ENCODE results near the gene PAEP.

PAEP gene

GRCh38 chr9:135573124-135573523 lies 11.6 kb downstream of the PAEP start:
- H3K27ac ChIP-seq (ENCODE audit: low read length) = no peak overlapping the region
- no peak overlapping the region for H3K4me3 ChIP-seq (ENCODE audit: low read length)
- peaks cover 6% of the 10 kb centered on the region; the same call in 1 of the 2 replicates for H3K4me1 ChIP-seq (ENCODE audit: insufficient read depth, low read length)
- H3K9ac ChIP-seq (ENCODE audit: low read depth, low read length) = no peak overlapping the region
- peaks cover 12% of the 10 kb centered on the region; the same call in 1 of the 2 replicates for H3K9me3 ChIP-seq (ENCODE audit: insufficient read depth, low read depth, low read length)
- H3K27me3 ChIP-seq (ENCODE audit: insufficient read depth, low read length) = no peaks in the 10 kb centered on the region
- H3K36me3 ChIP-seq (ENCODE audit: insufficient read depth, low read depth, low read length) = no peaks in the 10 kb centered on the region

DNA sequence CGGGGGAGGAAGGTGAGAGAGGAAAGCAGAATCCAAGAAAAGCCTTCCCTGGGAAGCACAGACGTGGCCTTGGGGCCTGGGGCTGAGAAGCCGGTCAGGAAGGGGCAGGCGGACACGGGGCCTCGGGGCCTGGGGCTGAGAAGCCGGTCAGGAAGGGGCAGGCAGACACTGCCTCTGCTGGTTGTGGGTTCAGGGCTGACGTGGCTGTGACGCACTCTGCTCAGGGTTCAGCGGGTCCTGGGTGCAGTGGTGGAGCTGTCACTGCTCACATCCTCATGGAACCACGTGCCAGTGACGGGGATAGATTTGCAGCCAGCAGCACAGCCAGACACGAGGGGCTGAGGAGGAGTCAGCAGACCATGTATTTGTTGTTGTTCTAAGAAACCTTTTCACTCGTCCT lies 12.8 kb downstream of the PAEP start:
- no peak overlapping the region for H3K9ac ChIP-seq (ENCODE audit: low read depth, low read length)
- no peaks in the 10 kb centered on the region for H3K27me3 ChIP-seq (ENCODE audit: insufficient read depth, low read length)
- H3K4me3 ChIP-seq (ENCODE audit: low read length) = no peak overlapping the region
- peaks cover 6% of the 10 kb centered on the region; the same call in 1 of the 2 replicates for H3K9me3 ChIP-seq (ENCODE audit: insufficient read depth, low read depth, low read length)
- no peaks in the 10 kb centered on the region for H3K36me3 ChIP-seq (ENCODE audit: insufficient read depth, low read depth, low read length)
- no peak overlapping the region for H3K27ac ChIP-seq (ENCODE audit: low read length)
- peaks cover 6% of the 10 kb centered on the region; the same call in 1 of the 2 replicates for H3K4me1 ChIP-seq (ENCODE audit: insufficient read depth, low read length)

GRCh38 chr9:135574943-135575342 lies 13.4 kb downstream of the PAEP start:
- no peak overlapping the region for H3K27ac ChIP-seq (ENCODE audit: low read length)
- no peak overlapping the region for H3K4me3 ChIP-seq (ENCODE audit: low read length)
- no peaks in the 10 kb centered on the region for H3K36me3 ChIP-seq (ENCODE audit: insufficient read depth, low read depth, low read length)
- peaks cover 6% of the 10 kb centered on the region; the same call in 1 of the 2 replicates for H3K4me1 ChIP-seq (ENCODE audit: insufficient read depth, low read length)
- H3K27me3 ChIP-seq (ENCODE audit: insufficient read depth, low read length) = no peaks in the 10 kb centered on the region
- H3K9ac ChIP-seq (ENCODE audit: low read depth, low read length) = no peak overlapping the region
- H3K9me3 ChIP-seq (ENCODE audit: insufficient read depth, low read depth, low read length) = no peaks in the 10 kb centered on the region

DNA sequence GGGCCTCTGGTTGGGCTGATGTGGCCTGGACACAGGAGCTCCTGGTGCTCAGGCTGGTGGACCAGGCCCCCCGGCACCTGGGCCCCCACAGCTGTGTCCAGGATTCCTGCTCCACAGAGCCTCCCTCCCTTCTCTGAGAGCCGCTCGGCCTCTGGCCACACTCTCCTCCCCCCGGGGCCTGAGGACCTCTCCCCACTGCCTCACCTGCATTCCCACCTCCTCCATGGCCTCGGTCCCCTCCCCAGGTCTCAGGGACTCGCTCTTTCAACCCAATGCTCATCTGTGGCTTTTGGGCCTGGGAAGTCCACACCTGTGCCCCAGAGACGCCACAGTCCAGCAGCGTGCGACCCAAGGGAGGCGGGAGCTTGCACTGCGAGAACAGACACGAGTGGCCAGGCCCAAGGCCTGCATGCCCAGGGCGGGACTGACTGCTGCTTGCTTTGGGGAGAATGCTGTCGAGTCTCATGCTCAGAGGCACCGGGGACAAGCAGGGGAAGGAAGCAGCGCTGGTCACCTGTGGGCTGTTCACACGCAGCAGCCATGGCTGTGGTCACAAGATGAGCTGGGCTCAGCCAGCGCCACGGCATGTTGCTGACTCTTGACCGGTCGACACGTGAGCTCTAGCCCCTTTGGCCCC lies 14.6 kb downstream of the PAEP start:
- H3K4me3 ChIP-seq (ENCODE audit: low read length) = no peak overlapping the region
- no peak overlapping the region for H3K9ac ChIP-seq (ENCODE audit: low read depth, low read length)
- no peaks in the 10 kb centered on the region for H3K27me3 ChIP-seq (ENCODE audit: insufficient read depth, low read length)
- H3K9me3 ChIP-seq (ENCODE audit: insufficient read depth, low read depth, low read length) = no peaks in the 10 kb centered on the region
- no peak overlapping the region for H3K27ac ChIP-seq (ENCODE audit: low read length)
- H3K36me3 ChIP-seq (ENCODE audit: insufficient read depth, low read depth, low read length) = no peaks in the 10 kb centered on the region
- H3K4me1 ChIP-seq (ENCODE audit: insufficient read depth, low read length) = no peaks in the 10 kb centered on the region

- Histone ChIP-seq H3K27me3 (ENCODE audit: insufficient read depth, low read length) (no peaks in the 10 kb centered on the region), H3K4me3 (ENCODE audit: low read length) (no peak overlapping the region), H3K4me1 (ENCODE audit: insufficient read depth, low read length) (no peaks in the 10 kb centered on the region), H3K27ac (ENCODE audit: low read length) (no peak overlapping the region), H3K9me3 (ENCODE audit: insufficient read depth, low read depth, low read length) (no peaks in the 10 kb centered on the region), H3K36me3 (ENCODE audit: insufficient read depth, low read depth, low read length) (no peaks in the 10 kb centered on the region), H3K9ac (ENCODE audit: low read depth, low read length) (no peak overlapping the region)
Measured at GRCh38 chr9:135577256-135577655, 15.7 kb downstream of the PAEP start.

DNA sequence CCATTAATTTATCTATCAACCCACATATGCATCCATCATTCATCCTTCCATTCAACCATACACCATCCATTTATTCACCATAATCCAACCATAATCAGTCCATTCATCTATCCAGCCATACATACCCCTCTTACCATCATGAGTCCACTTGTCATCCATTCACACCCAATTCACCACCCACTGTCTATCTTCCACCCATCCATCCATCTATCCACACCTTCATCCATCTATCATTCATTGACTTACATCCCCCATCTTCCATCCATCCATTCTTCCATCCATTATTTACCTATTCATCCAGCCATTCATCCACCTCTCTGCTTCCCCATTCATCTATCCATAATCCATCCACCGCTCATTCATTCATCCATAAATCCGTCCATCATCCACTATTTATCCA lies 17.8 kb downstream of the PAEP start:
- no peaks in the 10 kb centered on the region for H3K4me1 ChIP-seq (ENCODE audit: insufficient read depth, low read length)
- no peak overlapping the region for H3K9ac ChIP-seq (ENCODE audit: low read depth, low read length)
- no peaks in the 10 kb centered on the region for H3K36me3 ChIP-seq (ENCODE audit: insufficient read depth, low read depth, low read length)
- H3K27ac ChIP-seq (ENCODE audit: low read length) = no peak overlapping the region
- no peaks in the 10 kb centered on the region for H3K27me3 ChIP-seq (ENCODE audit: insufficient read depth, low read length)
- H3K9me3 ChIP-seq (ENCODE audit: insufficient read depth, low read depth, low read length) = no peaks in the 10 kb centered on the region
- H3K4me3 ChIP-seq (ENCODE audit: low read length) = no peak overlapping the region

- Histone ChIP-seq H3K4me3 (ENCODE audit: low read length) (no peak overlapping the region), H3K9me3 (ENCODE audit: insufficient read depth, low read depth, low read length) (no peaks in the 10 kb centered on the region), H3K27ac (ENCODE audit: low read length) (no peak overlapping the region), H3K27me3 (ENCODE audit: insufficient read depth, low read length) (no peaks in the 10 kb centered on the region), H3K36me3 (ENCODE audit: insufficient read depth, low read depth, low read length) (no peaks in the 10 kb centered on the region), H3K9ac (ENCODE audit: low read depth, low read length) (no peak overlapping the region), H3K4me1 (ENCODE audit: insufficient read depth, low read length) (no peaks in the 10 kb centered on the region)
Measured at GRCh38 chr9:135579889-135580660, 18.5 kb downstream of the PAEP start.

GRCh38 chr9:135580664-135581380 lies 19.3 kb downstream of the PAEP start:
- Histone ChIP-seq H3K4me1 (ENCODE audit: insufficient read depth, low read length) (no peaks in the 10 kb centered on the region), H3K36me3 (ENCODE audit: insufficient read depth, low read depth, low read length) (no peaks in the 10 kb centered on the region), H3K27me3 (ENCODE audit: insufficient read depth, low read length) (no peaks in the 10 kb centered on the region), H3K4me3 (ENCODE audit: low read length) (no peak overlapping the region), H3K9ac (ENCODE audit: low read depth, low read length) (no peak overlapping the region), H3K9me3 (ENCODE audit: insufficient read depth, low read depth, low read length) (no peaks in the 10 kb centered on the region), H3K27ac (ENCODE audit: low read length) (no peak overlapping the region)

DNA sequence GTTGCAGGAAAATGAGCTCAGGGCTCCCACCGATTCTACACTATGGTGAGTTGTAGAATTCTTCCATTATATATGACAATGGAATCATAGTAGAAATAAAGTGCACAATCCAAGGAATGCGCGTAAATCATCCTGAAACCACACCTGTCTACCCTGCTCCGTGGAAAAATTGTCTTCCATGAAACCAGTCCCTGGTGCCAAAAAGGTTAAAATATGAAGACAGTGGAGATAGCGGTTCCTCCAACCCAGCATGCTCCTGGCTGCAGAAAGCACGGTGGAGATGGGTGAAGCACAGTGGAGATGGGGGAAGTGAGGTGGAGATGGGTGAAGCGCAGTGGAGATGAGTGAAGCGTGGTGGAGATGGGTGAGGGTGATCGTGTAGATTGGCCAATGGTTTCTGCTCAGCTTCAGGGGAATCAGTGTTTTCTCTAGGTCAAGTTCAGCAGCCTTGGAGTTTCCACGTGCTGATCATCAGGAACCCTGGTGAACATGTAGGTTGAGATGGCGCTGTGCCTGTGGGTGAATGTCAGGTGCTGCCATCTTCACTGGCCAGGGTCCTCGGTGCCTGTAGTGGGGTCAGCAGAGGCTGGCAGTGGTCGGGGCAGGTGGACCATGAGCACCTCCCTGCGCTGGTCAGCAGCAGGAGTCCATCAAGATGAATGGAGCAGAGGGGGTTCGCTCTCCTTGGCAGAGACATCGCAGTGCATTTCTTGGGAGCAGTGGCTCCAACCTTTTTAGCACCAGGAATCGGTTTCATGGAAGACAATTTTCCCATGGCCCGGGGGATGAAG lies 20.3 kb downstream of the PAEP start:
- Histone ChIP-seq H3K4me3 (ENCODE audit: low read length) (no peak overlapping the region), H3K9me3 (ENCODE audit: insufficient read depth, low read depth, low read length) (no peaks in the 10 kb centered on the region), H3K9ac (ENCODE audit: low read depth, low read length) (no peak overlapping the region), H3K4me1 (ENCODE audit: insufficient read depth, low read length) (no peaks in the 10 kb centered on the region), H3K27me3 (ENCODE audit: insufficient read depth, low read length) (no peaks in the 10 kb centered on the region), H3K36me3 (ENCODE audit: insufficient read depth, low read depth, low read length) (no peaks in the 10 kb centered on the region), H3K27ac (ENCODE audit: low read length) (no peak overlapping the region)

DNA sequence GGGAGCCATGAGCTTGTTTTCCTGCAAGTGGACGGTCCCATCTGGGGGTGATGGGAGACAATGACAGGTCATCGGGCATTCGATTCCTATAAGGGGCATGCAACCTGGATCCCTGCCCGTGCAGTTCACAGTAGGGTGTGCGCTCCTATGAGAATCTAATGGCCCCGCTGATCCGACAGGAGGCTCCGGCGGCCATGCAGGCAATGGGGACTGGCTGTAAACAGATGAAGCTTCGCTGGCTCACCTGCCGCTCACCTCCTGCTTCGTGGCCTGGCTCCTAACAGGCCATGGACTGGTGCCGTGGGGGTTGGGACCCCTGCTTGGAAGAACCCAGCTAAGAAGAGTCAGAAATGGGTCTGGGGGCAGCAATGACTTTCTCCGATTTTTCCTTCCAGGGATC lies 21.0 kb downstream of the PAEP start:
- no peaks in the 10 kb centered on the region for H3K27me3 ChIP-seq (ENCODE audit: insufficient read depth, low read length)
- H3K36me3 ChIP-seq (ENCODE audit: insufficient read depth, low read depth, low read length) = no peaks in the 10 kb centered on the region
- H3K4me3 ChIP-seq (ENCODE audit: low read length) = no peak overlapping the region
- no peak overlapping the region for H3K27ac ChIP-seq (ENCODE audit: low read length)
- no peak overlapping the region for H3K9ac ChIP-seq (ENCODE audit: low read depth, low read length)
- no peaks in the 10 kb centered on the region for H3K4me1 ChIP-seq (ENCODE audit: insufficient read depth, low read length)
- H3K9me3 ChIP-seq (ENCODE audit: insufficient read depth, low read depth, low read length) = no peaks in the 10 kb centered on the region

DNA sequence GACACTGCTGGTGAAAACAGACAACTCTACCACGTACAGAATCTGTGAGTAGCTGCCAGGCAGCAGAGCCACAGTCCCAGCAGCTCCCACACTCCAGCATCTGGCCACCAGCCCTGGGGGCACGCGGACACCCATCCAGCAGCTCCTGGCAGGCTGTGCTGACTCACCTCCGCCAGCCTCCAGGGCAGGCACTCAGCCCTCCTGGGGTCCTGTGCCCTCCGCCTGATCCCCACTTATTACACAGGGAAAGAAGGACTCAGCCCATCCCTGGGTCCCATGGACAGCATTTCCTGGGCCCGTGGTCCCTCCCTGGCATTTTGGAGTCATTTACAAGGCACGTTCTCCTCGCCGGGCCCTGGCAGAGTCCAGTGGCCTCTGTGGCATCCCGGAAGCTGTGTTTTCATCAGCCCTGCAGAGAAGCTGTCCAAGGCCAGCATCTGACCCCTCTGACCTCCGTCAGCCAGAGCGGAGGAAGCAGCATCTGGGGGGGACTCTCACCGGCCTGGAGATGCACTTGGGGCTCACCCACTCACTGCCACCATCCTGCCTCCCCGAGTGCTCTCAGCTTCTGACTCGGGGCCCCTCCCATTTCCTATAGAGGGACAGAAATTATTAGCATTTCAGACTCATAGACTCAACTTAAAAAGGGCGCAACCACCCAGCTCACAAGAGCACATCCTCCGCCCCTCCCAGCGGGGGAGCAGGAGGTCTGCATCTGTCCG lies 21.6 kb downstream of the PAEP start:
- no peaks in the 10 kb centered on the region for H3K9me3 ChIP-seq (ENCODE audit: insufficient read depth, low read depth, low read length)
- no peak overlapping the region for H3K4me3 ChIP-seq (ENCODE audit: low read length)
- no peaks in the 10 kb centered on the region for H3K4me1 ChIP-seq (ENCODE audit: insufficient read depth, low read length)
- H3K9ac ChIP-seq (ENCODE audit: low read depth, low read length) = no peak overlapping the region
- no peaks in the 10 kb centered on the region for H3K36me3 ChIP-seq (ENCODE audit: insufficient read depth, low read depth, low read length)
- H3K27ac ChIP-seq (ENCODE audit: low read length) = no peak overlapping the region
- H3K27me3 ChIP-seq (ENCODE audit: insufficient read depth, low read length) = no peaks in the 10 kb centered on the region

All from iPS-20b (cell line).